B cell (primary cell): ENCODE data around the gene RAPGEF6. TPM values are rescaled to one million over a fixed set of nuclear protein-coding genes. Genes with fewer than 3 reads are reported as not detected.
A peak's percentile ranks its signal among the peaks of the same experiment; 100 is the strongest.

Experiments used
- ATAC-seq: fragments of 200-7000 bp; cut with Tn5 transposase; one replicate; pipeline ENCODE4 v1.10.0; 2021; ENCODE audit warnings: low read depth, mild to moderate bottlenecking, moderate number of reproducible peaks, moderate library complexity
- CTCF ChIA-PET: fragments of 350-600 bp; sonication (Branson Sonifier 250); formaldehyde crosslinking; loops from one replicate; lab custom pipeline; 2021; ENCODE audit warnings: antibody characterized with exemption, inconsistent platforms; lab: Charles Lee
- POLR2A ChIA-PET: fragments of 350-600 bp; sonication (Branson Sonifier 250); formaldehyde crosslinking; loops from one replicate; lab custom pipeline; 2021; ENCODE audit warnings: antibody characterized with exemption; lab: Charles Lee
- DNase-seq: peaks from one replicate; pipeline ENCODE4 v3.0.0; 2013
- H2AFZ ChIP-seq: 2 replicates; pipeline ENCODE4 v1.6.1; 2012; ENCODE audit warnings: mild to moderate bottlenecking, low read depth, low read length; ENCODE audit not compliant: insufficient read depth, poor library complexity, severe bottlenecking
- H3K27ac ChIP-seq, 2 donors: 1 replicate in 1 of 2; 2 replicates in 1 of 2; pipeline ENCODE4 v1.5.1; 2012 to 2013; ENCODE audit warnings: low read length in 2 of 2, mild to moderate bottlenecking in 2 of 2, moderate library complexity in 1 of 2
- H3K27me3 ChIP-seq, 4 experiments: fragments of 200-600 bp in 1 of 4; sonication (generic) in 1 of 4; replicated peaks in 1 of 4; 1 replicate in 2 of 4; 2 replicates in 2 of 4; pipeline versions ENCODE4 v1.6.1 to v1.7.0; 2013 to 2016; ENCODE audit warnings: low read length in 3 of 4, mild to moderate bottlenecking in 2 of 4, mixed read lengths in 1 of 4, moderate library complexity in 1 of 4; ENCODE audit not compliant: insufficient read depth in 4 of 4, control insufficient read depth in 3 of 4; ENCODE audit errors: control extremely low read depth in 1 of 4
- H3K36me3 ChIP-seq, 2 experiments: replicated peaks in 1 of 2; 1 replicate in 1 of 2; 2 replicates in 1 of 2; pipeline versions ENCODE4 v1.6.1 to v1.7.1; 2013; ENCODE audit warnings: low read length in 1 of 2; ENCODE audit not compliant: insufficient read depth in 2 of 2, control insufficient read depth in 1 of 2; ENCODE audit errors: control extremely low read depth in 1 of 2, extremely low read depth in 1 of 2
- H3K4me1 ChIP-seq, 2 donors: fragments of 200-600 bp in 1 of 2; sonication (generic) in 1 of 2; 1 replicate in 1 of 2; 2 replicates in 1 of 2; pipeline versions ENCODE4 v1.5.1 to v1.6.1; 2013 to 2017; ENCODE audit warnings: low read length in 2 of 2; ENCODE audit not compliant: control insufficient read depth in 2 of 2, insufficient read depth in 2 of 2
- H3K4me2 ChIP-seq: replicated peaks from 2 replicates; pipeline ENCODE3; 2012; ENCODE audit warnings: mild to moderate bottlenecking, low read depth, low read length; ENCODE audit not compliant: poor library complexity, severe bottlenecking
- H3K4me3 ChIP-seq, 5 experiments: fragments of 200-600 bp in 1 of 5; sonication (generic) in 1 of 5; 1 replicate in 3 of 5; 2 replicates in 2 of 5; pipeline versions ENCODE4 v1.5.1 to v1.7.0; 2011 to 2016; ENCODE audit warnings: low read length in 4 of 5, mild to moderate bottlenecking in 4 of 5, low read depth in 2 of 5, control low read depth in 1 of 5, moderate library complexity in 1 of 5; ENCODE audit not compliant: insufficient read depth in 1 of 5; ENCODE audit errors: control extremely low read depth in 1 of 5, extremely low read depth in 1 of 5
- H3K79me2 ChIP-seq: fragments of 200-600 bp; sonication (generic); one replicate; pipeline ENCODE4 v1.6.0; 2016; ENCODE audit warnings: low read length; ENCODE audit not compliant: control insufficient read depth, insufficient read depth
- H3K9ac ChIP-seq: fragments of 200-600 bp; sonication (generic); 2 replicates; pipeline ENCODE4 v1.6.1; 2017; ENCODE audit warnings: mild to moderate bottlenecking, low read length, moderate library complexity
- H3K9me3 ChIP-seq, 3 donors: one replicate each; pipeline versions ENCODE4 v1.6.1 to v1.7.1; 2013; ENCODE audit warnings: low read length in 2 of 3; ENCODE audit not compliant: control insufficient read depth in 2 of 3, insufficient read depth in 1 of 3; ENCODE audit errors: control extremely low read depth in 1 of 3
- H4K20me1 ChIP-seq: 2 replicates; pipeline ENCODE4 v1.6.0; 2012; ENCODE audit warnings: mild to moderate bottlenecking, low read length; ENCODE audit not compliant: insufficient read depth, control insufficient read depth, poor library complexity, severe bottlenecking
- H3K27ac Mint-ChIP-seq: one replicate; pipeline ENCODE4 v1.8.0; 2021; ENCODE audit warnings: mixed read lengths
- H3K27me3 Mint-ChIP-seq: one replicate; pipeline ENCODE4 v1.8.0; 2021; ENCODE audit warnings: mixed read lengths
- H3K4me1 Mint-ChIP-seq: one replicate; pipeline ENCODE4 v1.8.0; 2021; ENCODE audit warnings: mixed read lengths
- H3K4me3 Mint-ChIP-seq: one replicate; pipeline ENCODE4 v1.8.0; 2021; ENCODE audit warnings: mixed read lengths
- H3K9me3 Mint-ChIP-seq: one replicate; pipeline ENCODE4 v1.8.0; 2022; ENCODE audit warnings: mixed read lengths; ENCODE audit not compliant: insufficient read depth
- CTCF ChIP-seq: fragments of 200-600 bp; IDR thresholded peaks from one replicate; pipeline ENCODE4 v1.8.0; 2022; ENCODE audit warnings: antibody characterized with exemption, mild to moderate bottlenecking
- EZH2 ChIP-seq: IDR thresholded peaks from 2 replicates; pipeline ENCODE4 v1.6.1; 2012; ENCODE audit warnings: borderline replicate concordance, low read depth, mild to moderate bottlenecking, moderate library complexity, low read length; ENCODE audit not compliant: insufficient read depth, poor library complexity, severe bottlenecking
- WGBS: methylation state at CpG from one replicate; pipeline ENCODE4 v1.1.5; 2013; ENCODE audit warnings: missing lambda C conversion rate; ENCODE audit not compliant: insufficient coverage; 5-methylcytosine and 5-hydroxymethylcytosine counted together
- intact Hi-C: fragments of 100-400 bp; cut with micrococcal nuclease; formaldehyde crosslinking; loops from one replicate; pipeline ENCODE4 v1.10.0; 2022
- polyA plus RNA-seq: library from polyadenylated mRNA; depleted of rRNA; stranded (reverse); fragments of >200 nt; gene quantifications from 2 replicates; pipeline ENCODE4 v1.2.3, GENCODE V29; 2012
- total RNA-seq, 2 donors: library from RNA; stranded (reverse); fragments of 120-200 nt in 1 of 2; gene quantifications; 1 replicate in 1 of 2; 2 replicates in 1 of 2; pipeline versions ENCODE4 v1.2.3 to v1.2.4, GENCODE V29; 2013 to 2022

The RAPGEF6 gene
- total and polyA plus RNA-seq, 2 donors (not counting 1 experiment from before 2014, with no cell fraction given): 9.8 to 56.2 TPM

GRCh38 chr5:131639148-131639547 is 4.1 kb upstream of the RAPGEF6 start:
- ATAC-seq: no peak
- H3K36me3 ChIP-seq: peaks cover 0 to 1% of the 10 kb centered on the region in 2 experiments
- DNase-seq: no peak
- peak overlapping the region in 1 of 2 donors; percentile 78 for H3K27ac ChIP-seq
- H4K20me1 ChIP-seq: no peaks in the 10 kb centered on the region
- peaks cover 11% of the 10 kb centered on the region for H3K79me2 ChIP-seq
- no peak overlapping the region for H2AFZ ChIP-seq
- no peaks in the 10 kb centered on the region for H3K9me3 Mint-ChIP-seq
- H3K4me1 Mint-ChIP-seq: peaks cover 45% of the 10 kb centered on the region
- no peak overlapping the region for H3K4me3 Mint-ChIP-seq
- peaks cover 24 to 30% of the 10 kb centered on the region in 2 donors for H3K4me1 ChIP-seq
- H3K27ac Mint-ChIP-seq: peak overlapping the region; percentile 89
- no peaks in the 10 kb centered on the region for H3K27me3 Mint-ChIP-seq
- no peaks in the 10 kb centered on the region for H3K27me3 ChIP-seq
- no peak overlapping the region for H3K4me2 ChIP-seq
- intact Hi-C loops: loop anchor here (5.0 to 10.0 kb wide), 5 partner anchors 43 to 856 kb away; partner anchors contain the start of genes HINT1 and IRF1
- no peak overlapping the region for H3K4me3 ChIP-seq
- TF ChIP-seq CTCF (no peak), EZH2 (no peak)
- no peaks in the 10 kb centered on the region for H3K9me3 ChIP-seq
- H3K9ac ChIP-seq: no peak overlapping the region
- ChIA-PET POLR2A (no interaction called here), CTCF (interaction anchor here (0.7 kb wide), 1 partner anchor 50 kb away, joined by 4 read pairs; no protein-coding TSS in a partner anchor)

GRCh38 chr5:131637694-131638093 is 2.7 kb upstream of the RAPGEF6 start:
- no peak for DNase-seq
- Histone ChIP-seq H3K4me2 (no peak overlapping the region), H3K9me3 (no peaks in the 10 kb centered on the region), H3K36me3 (peaks cover 0 to 3% of the 10 kb centered on the region in 2 experiments), H3K27me3 (no peaks in the 10 kb centered on the region), H3K79me2 (peaks cover 26% of the 10 kb centered on the region), H4K20me1 (peaks cover 5% of the 10 kb centered on the region), H3K9ac (no peak overlapping the region), H3K27ac (no peak overlapping the region), H2AFZ (no peak overlapping the region), H3K4me3 (no peak overlapping the region), H3K4me1 (peaks cover 37 to 43% of the 10 kb centered on the region in 2 donors)
- Mint-ChIP-seq H3K27ac (peak overlapping the region; percentile 53), H3K4me3 (no peak overlapping the region), H3K27me3 (no peaks in the 10 kb centered on the region), H3K9me3 (no peaks in the 10 kb centered on the region), H3K4me1 (peaks cover 54% of the 10 kb centered on the region)
- intact Hi-C loops: loop anchor here (5.0 to 10.0 kb wide), 5 partner anchors 45 to 857 kb away; partner anchors contain the start of genes HINT1 and IRF1
- ChIA-PET CTCF (no interaction called here), POLR2A (interaction anchor here (1.0 kb wide), 1 partner anchor 9 kb away, joined by 8 read pairs; no protein-coding TSS in a partner anchor)
- WGBS: 88% methylated on average over 1 of the region's 4 CpGs
- TF ChIP-seq CTCF (no peak), EZH2 (no peak)
- no peak for ATAC-seq
